H9 (cell line): ENCODE measurements around the gene CACNB4. TPM values are rescaled to one million over a fixed set of nuclear protein-coding genes. Genes with fewer than 3 reads are reported as not detected.
"Not testable (repeated sequence)": the region's sequence is repeated elsewhere in the genome, so short reads cannot be mapped to it uniquely, and the experiment has no call there.

Experiments used
- DNase-seq: peaks from one replicate; pipeline ENCODE4 v3.0.0-alpha.2; 2017
- H2AFZ ChIP-seq: one replicate; pipeline ENCODE4 v1.6.1; 2013; ENCODE audit warnings: mild to moderate bottlenecking, low read length, control low read depth, moderate library complexity
- H2AK5ac ChIP-seq: 2 replicates; pipeline ENCODE4 v1.6.1; 2013; ENCODE audit warnings: low read length, control low read depth, mixed read lengths; ENCODE audit not compliant: insufficient read length
- H2BK120ac ChIP-seq: one replicate; pipeline ENCODE4 v1.6.1; 2013; ENCODE audit warnings: low read depth, mild to moderate bottlenecking, low read length, control low read depth, inconsistent platforms; ENCODE audit not compliant: poor library complexity, severe bottlenecking
- H2BK12ac ChIP-seq: 2 replicates; pipeline ENCODE4 v1.6.1; 2013; ENCODE audit warnings: low read length, control low read depth, mixed read lengths, low read depth; ENCODE audit not compliant: insufficient read length
- H2BK15ac ChIP-seq: 2 replicates; pipeline ENCODE4 v1.6.1; 2013; ENCODE audit warnings: low read depth, low read length, control low read depth
- H2BK20ac ChIP-seq: one replicate; pipeline ENCODE4 v1.6.1; 2013; ENCODE audit warnings: low read depth, mild to moderate bottlenecking, low read length, control low read depth, inconsistent platforms; ENCODE audit not compliant: poor library complexity, severe bottlenecking
- H2BK5ac ChIP-seq: 2 replicates; pipeline ENCODE4 v1.6.1; 2013; ENCODE audit warnings: low read length, control low read depth, mixed read lengths; ENCODE audit not compliant: insufficient read length
- H3K14ac ChIP-seq: 2 replicates; pipeline ENCODE4 v1.6.1; 2013; ENCODE audit warnings: low read length, control low read depth; ENCODE audit not compliant: insufficient read depth
- H3K18ac ChIP-seq: 2 replicates; pipeline ENCODE4 v1.6.1; 2013; ENCODE audit warnings: low read depth, mild to moderate bottlenecking, mixed read lengths, low read length, control low read depth; ENCODE audit not compliant: insufficient read length
- H3K23ac ChIP-seq: 2 replicates; pipeline ENCODE4 v1.6.1; 2013; ENCODE audit warnings: low read length, control low read depth, mixed read lengths, low read depth; ENCODE audit not compliant: insufficient read length
- H3K23me2 ChIP-seq: 2 replicates; pipeline ENCODE4 v1.6.1; 2013; ENCODE audit warnings: low read depth, mild to moderate bottlenecking, mixed read lengths, low read length, control low read depth; ENCODE audit not compliant: insufficient read length, poor library complexity, severe bottlenecking
- H3K27ac ChIP-seq: 2 replicates; pipeline ENCODE4 v1.5.1; 2013; ENCODE audit warnings: low read length, control low read depth, mixed read lengths, low read depth; ENCODE audit not compliant: insufficient read length
- H3K27me3 ChIP-seq: 2 replicates; pipeline ENCODE4 v1.6.1; 2013; ENCODE audit warnings: low read length, control low read depth, inconsistent platforms; ENCODE audit not compliant: insufficient read depth
- H3K4ac ChIP-seq: 2 replicates; pipeline ENCODE4 v1.6.1; 2013; ENCODE audit warnings: low read depth, mild to moderate bottlenecking, control low read depth, inconsistent platforms, low read length, moderate library complexity
- H3K4me1 ChIP-seq: 2 replicates; pipeline ENCODE4 v1.6.1; 2013; ENCODE audit warnings: low read length, control low read depth, inconsistent platforms; ENCODE audit not compliant: insufficient read depth
- H3K4me2 ChIP-seq: 2 replicates; pipeline ENCODE4 v1.6.1; 2013; ENCODE audit warnings: low read length, control low read depth, mixed read lengths; ENCODE audit not compliant: insufficient read length, insufficient read depth
- H3K56ac ChIP-seq: 2 replicates; pipeline ENCODE4 v1.6.1; 2013; ENCODE audit warnings: low read depth, mild to moderate bottlenecking, mixed read lengths, low read length, control low read depth; ENCODE audit not compliant: insufficient read length
- H3K79me1 ChIP-seq: 2 replicates; pipeline ENCODE4 v1.6.1; 2013; ENCODE audit warnings: low read depth, mild to moderate bottlenecking, moderate library complexity, low read length, control low read depth, inconsistent platforms; ENCODE audit not compliant: insufficient read depth, poor library complexity, severe bottlenecking
- H3K79me2 ChIP-seq: 2 replicates; pipeline ENCODE4 v1.6.1; 2013; ENCODE audit warnings: low read length, control low read depth, inconsistent platforms; ENCODE audit not compliant: insufficient read depth
- H3K9ac ChIP-seq: 2 replicates; pipeline ENCODE4 v1.6.1; 2013; ENCODE audit warnings: low read length, control low read depth, mixed read lengths; ENCODE audit not compliant: insufficient read length; ENCODE audit errors: extremely low read depth
- H3K9me3 ChIP-seq: one replicate; pipeline ENCODE4 v1.6.1; 2013; ENCODE audit warnings: low read depth, low read length, inconsistent platforms; ENCODE audit not compliant: control insufficient read depth
- H3T11ph ChIP-seq: one replicate; pipeline ENCODE4 v1.6.1; 2013; ENCODE audit warnings: mild to moderate bottlenecking, low read length, control low read depth, inconsistent platforms
- H4K20me1 ChIP-seq: one replicate; pipeline ENCODE4 v1.6.1; 2013; ENCODE audit not compliant: control insufficient read depth, insufficient read length, insufficient read depth
- H4K5ac ChIP-seq: 2 replicates; pipeline ENCODE4 v1.6.1; 2013; ENCODE audit warnings: low read depth, mild to moderate bottlenecking, mixed read lengths, low read length, control low read depth; ENCODE audit not compliant: insufficient read length
- H4K8ac ChIP-seq: replicated peaks from 2 replicates; pipeline ENCODE4 v1.6.1; 2013; ENCODE audit warnings: low read length, control low read depth, mixed read lengths, low read depth; ENCODE audit not compliant: insufficient read length
- H4K91ac ChIP-seq: 2 replicates; pipeline ENCODE4 v1.6.1; 2013; ENCODE audit warnings: low read depth, mild to moderate bottlenecking, moderate library complexity, mixed read lengths, low read length, control low read depth; ENCODE audit not compliant: insufficient read length
- H3K27ac Mint-ChIP-seq, 3 experiments: 2 replicates in 2 of 3; 3 replicates in 1 of 3; pipeline ENCODE4 v1.8.0; 2020 to 2021; ENCODE audit warnings: mixed read lengths in 3 of 3, mild to moderate bottlenecking in 1 of 3, moderate library complexity in 1 of 3
- H3K27me3 Mint-ChIP-seq: 2 replicates; pipeline ENCODE4 v1.8.0; 2021; ENCODE audit warnings: low read depth, mild to moderate bottlenecking, moderate library complexity, mixed read lengths
- H3K36me3 Mint-ChIP-seq, 3 experiments: 2 replicates in 2 of 3; 3 replicates in 1 of 3; pipeline ENCODE4 v1.8.0; 2020 to 2021; ENCODE audit warnings: low read depth in 3 of 3, mixed read lengths in 3 of 3; ENCODE audit not compliant: insufficient read depth in 1 of 3
- H3K4me1 Mint-ChIP-seq, 2 experiments: 2 replicates each; pipeline ENCODE4 v1.8.0; 2020; ENCODE audit warnings: mixed read lengths in 2 of 2
- H3K4me3 Mint-ChIP-seq, 2 experiments: 2 replicates in 1 of 2; 3 replicates in 1 of 2; pipeline ENCODE4 v1.8.0; 2020 to 2021; ENCODE audit warnings: mild to moderate bottlenecking in 2 of 2, mixed read lengths in 2 of 2, moderate library complexity in 1 of 2
- H3K9me3 Mint-ChIP-seq, 2 experiments: 2 replicates in 1 of 2; 3 replicates in 1 of 2; pipeline ENCODE4 v1.8.0; 2020; ENCODE audit warnings: mild to moderate bottlenecking in 2 of 2, mixed read lengths in 2 of 2, moderate library complexity in 1 of 2
- CTCF ChIP-seq: fragments of 200-600 bp; sonication (generic); conservative IDR thresholded peaks from 3 replicates; pipeline ENCODE4 v1.8.0; 2021; ENCODE audit warnings: antibody characterized with exemption, mild to moderate bottlenecking
- WGBS: extraction: QIAGEN DNeasy Blood & Tissue Kit; methylation state at CpG from one replicate; pipeline ENCODE4 v1.1.7; 2013; ENCODE audit warnings: missing lambda C conversion rate, low lambda C conversion rate, mixed read lengths; ENCODE audit not compliant: insufficient read length; ENCODE audit errors: extremely low coverage; 5-methylcytosine and 5-hydroxymethylcytosine counted together
- total RNA-seq: library from RNA; stranded (reverse); gene quantifications from 2 replicates; pipeline ENCODE4 v1.2.1, GENCODE V29; 2021

CACNB4 gene
- total RNA-seq, 1 experiment from 2014 or later = 1.4 TPM

GRCh38 chr2:152114366-152114765, 15.5 kb upstream of the CACNB4 start:
- Histone ChIP-seq H3K79me2 (no peaks in the 10 kb centered on the region), H3K4me1 (no peaks in the 10 kb centered on the region), H2AFZ (no peak overlapping the region), H2BK5ac (no peak overlapping the region), H3K23ac (no peak overlapping the region), H2BK15ac (no peak overlapping the region), H2BK12ac (no peak overlapping the region), H3K4me2 (no peak overlapping the region), H3K27ac (no peak overlapping the region), H3K79me1 (no peaks in the 10 kb centered on the region), H3T11ph (no peak overlapping the region), H3K56ac (no peak overlapping the region), H4K8ac (no peak overlapping the region), H4K5ac (no peak overlapping the region), H4K91ac (no peak overlapping the region), H2BK120ac (no peak overlapping the region), H2AK5ac (no peak overlapping the region), H3K18ac (no peak overlapping the region), H3K23me2 (no peaks in the 10 kb centered on the region), H3K9me3 (no peaks in the 10 kb centered on the region), H2BK20ac (no peak overlapping the region), H3K9ac (no peak overlapping the region), H3K14ac (no peak overlapping the region), H3K27me3 (no peaks in the 10 kb centered on the region), H3K4ac (no peak overlapping the region), H4K20me1 (no peaks in the 10 kb centered on the region)
- TF ChIP-seq CTCF = no peak
- Mint-ChIP-seq H3K4me1 (peaks cover 9 to 10% of the 10 kb centered on the region in 2 experiments), H3K9me3 (no peaks in the 10 kb centered on the region; a peak in 1 of 5 replicates), H3K27ac (no peak overlapping the region), H3K4me3 (no peak overlapping the region), H3K27me3 (no peaks in the 10 kb centered on the region), H3K36me3 (no peaks in the 10 kb centered on the region)
- DNase-seq = no peak
- no CpG with 5 or more reads among the region's 3 CpGs for WGBS

DNA sequence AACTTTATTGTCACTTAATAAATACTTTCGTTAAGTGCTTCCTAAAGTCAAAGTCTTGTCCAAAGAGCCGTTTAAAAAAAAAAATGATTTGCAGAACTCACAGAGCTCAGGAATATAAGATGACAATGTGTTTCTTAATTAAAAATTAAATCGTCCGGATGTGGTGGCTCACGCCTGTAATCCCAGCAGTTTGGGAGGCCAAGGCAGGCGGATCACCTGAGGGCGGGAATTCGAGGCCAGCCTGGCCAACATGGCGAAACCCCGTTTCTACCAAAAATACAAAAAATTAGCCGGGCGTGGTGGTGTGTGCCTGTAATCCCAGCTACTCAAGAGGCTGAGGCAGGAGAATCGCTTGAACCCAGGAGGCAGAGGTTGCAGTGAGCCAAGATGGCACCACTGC, 8.3 kb upstream of the CACNB4 start:
- not testable (repeated sequence) for H3K9me3 Mint-ChIP-seq

More for the DNA sequence above, 8.3 kb upstream of the CACNB4 start:
- not testable (repeated sequence) for H2BK5ac ChIP-seq, DNase-seq, H3K79me2 ChIP-seq, H3K4ac ChIP-seq, H3K4me1 ChIP-seq, H3K9me3 ChIP-seq, H2BK120ac ChIP-seq, H4K5ac ChIP-seq, H2AK5ac ChIP-seq, H4K20me1 ChIP-seq, H3K27me3 Mint-ChIP-seq, H3K23me2 ChIP-seq, H2BK15ac ChIP-seq, H3K9ac ChIP-seq, H3T11ph ChIP-seq, H3K27ac ChIP-seq, H3K56ac ChIP-seq, H2AFZ ChIP-seq, H3K79me1 ChIP-seq, H3K4me2 ChIP-seq, H3K4me3 Mint-ChIP-seq, H3K23ac ChIP-seq, H3K36me3 Mint-ChIP-seq, H2BK12ac ChIP-seq, H3K27me3 ChIP-seq, H4K8ac ChIP-seq, H3K18ac ChIP-seq, H2BK20ac ChIP-seq, H3K14ac ChIP-seq, H3K27ac Mint-ChIP-seq, H3K4me1 Mint-ChIP-seq, H4K91ac ChIP-seq
- WGBS = no CpG with 5 or more reads among the region's 13 CpGs
